Smooth muscle cell of the pulmonary artery (primary cell): Measurements from ENCODE around the gene FARSA. TPM values are rescaled to one million over a fixed set of nuclear protein-coding genes. Genes with fewer than 3 reads are reported as not detected.

Experiments
- total RNA-seq: library from RNA; depleted of rRNA; stranded (reverse); fragments of >200 nt; gene quantifications from 2 replicates; pipeline ENCODE4 v1.2.3, GENCODE V29; 2014

Gene FARSA
- total RNA-seq, result 71.0 and 86.5 TPM in 2 replicates

GRCh38 chr19:12933287-12934072, at the start of gene FARSA:
Gene FARSA (minus strand): TSS chr19:12933711. CDS start chr19:12933696, 15 bp downstream.

GRCh38 chr19:12969292-12969988, 35.9 kb upstream of the FARSA start, which contains the start of gene DAND5:
Gene DAND5 (plus strand): TSS chr19:12969576. CDS start chr19:12969661, 85 bp downstream.

GRCh38 chr19:12956446-12957388, 23.2 kb upstream of the FARSA start, which contains the start of gene GADD45GIP1:
Gene GADD45GIP1 (minus strand): TSS chr19:12957223. CDS start chr19:12957212, 11 bp downstream.

GRCh38 chr19:12945479-12946091, 12.1 kb upstream of the FARSA start, which contains the start of gene RAD23A:
Gene RAD23A (plus strand): TSS chr19:12945862. CDS start chr19:12945949, 87 bp downstream.

GRCh38 chr19:12937927-12938778, 4.6 kb upstream of the FARSA start, which contains the start of gene CALR:
Gene CALR (plus strand): TSS chr19:12938609. CDS start chr19:12938680, 71 bp downstream.

GRCh38 chr19:12890787-12891552, 42.5 kb downstream of the FARSA start, which contains the start of gene GCDH:
Gene GCDH (plus strand): TSS chr19:12891160. CDS start chr19:12891305, 145 bp downstream.

GRCh38 chr19:12886969-12887747, 46.4 kb downstream of the FARSA start, which contains the start of gene KLF1:
Gene KLF1 (minus strand): TSS chr19:12887201. CDS start chr19:12887140, 61 bp downstream.

GRCh38 chr19:12881172-12881808, 52.2 kb downstream of the FARSA start, which contains the start of gene DNASE2:
Gene DNASE2 (minus strand): TSS chr19:12881449. CDS start chr19:12881375, 74 bp downstream.

Other genes with a start within 250 kb of the FARSA start
- not detected in 2 replicates for gene GNG14, start 245.7 kb downstream of the FARSA start, total RNA-seq
- 5.5 and 6.4 TPM in 2 replicates for gene FBXW9, start 237.1 kb downstream of the FARSA start, total RNA-seq
- 50.6 and 71.6 TPM in 2 replicates for gene TNPO2, start 209.8 kb downstream of the FARSA start, total RNA-seq
- 78.1 and 93.8 TPM in 2 replicates for gene TRIR, start 199.0 kb downstream of the FARSA start, total RNA-seq
- 61.8 and 67.5 TPM in 2 replicates for gene GET3, start 196.2 kb downstream of the FARSA start, total RNA-seq
- not detected in 2 replicates for gene BEST2, start 181.9 kb downstream of the FARSA start, total RNA-seq
- 18.5 and 26.7 TPM in 2 replicates for gene HOOK2, start 158.2 kb downstream of the FARSA start, total RNA-seq
- 77.3 and 101 TPM in 2 replicates for gene JUNB, start 142.2 kb downstream of the FARSA start, total RNA-seq
- gene PRDX2, start 131.9 kb downstream of the FARSA start, total RNA-seq, result 188 and 217 TPM in 2 replicates
- 0.13 TPM in 1 of 2 replicates, not detected in the other for gene THSD8, start 131.6 kb downstream of the FARSA start, total RNA-seq
- gene RNASEH2A, start 127.1 kb downstream of the FARSA start, total RNA-seq, result 8.8 and 9.9 TPM in 2 replicates
- gene RTBDN, start 99.1 kb downstream of the FARSA start, total RNA-seq, result not detected in 2 replicates
- 0.07 and 0.36 TPM in 2 replicates for gene MAST1, start 95.2 kb downstream of the FARSA start, total RNA-seq
- gene DNASE2, start 52.3 kb downstream of the FARSA start, total RNA-seq, result 40.5 and 57.0 TPM in 2 replicates
- not detected in 2 replicates for gene KLF1, start 46.5 kb downstream of the FARSA start, total RNA-seq
- 16.0 and 23.4 TPM in 2 replicates for gene GCDH, start 42.6 kb downstream of the FARSA start, total RNA-seq
- gene SYCE2, start 14.4 kb downstream of the FARSA start, total RNA-seq, result 0.07 and 0.23 TPM in 2 replicates
- 1,777 and 1,839 TPM in 2 replicates for gene CALR, start 4.9 kb upstream of the FARSA start, total RNA-seq
- 108 and 160 TPM in 2 replicates for gene RAD23A, start 12.2 kb upstream of the FARSA start, total RNA-seq
- 9.5 and 12.9 TPM in 2 replicates for gene GADD45GIP1, start 23.5 kb upstream of the FARSA start, total RNA-seq
- gene DAND5, start 35.9 kb upstream of the FARSA start, total RNA-seq, result 0.07 and 0.13 TPM in 2 replicates
- 125 and 151 TPM in 2 replicates for gene NFIX, start 61.8 kb upstream of the FARSA start, total RNA-seq
- 0.91 and 1.3 TPM in 2 replicates for gene LYL1, start 169.1 kb upstream of the FARSA start, total RNA-seq
- gene TRMT1, start 183.0 kb upstream of the FARSA start, total RNA-seq, result 26.5 and 39.4 TPM in 2 replicates
- 67.1 and 96.6 TPM in 2 replicates for gene NACC1, start 184.6 kb upstream of the FARSA start, total RNA-seq
- 35.2 and 42.2 TPM in 2 replicates for gene STX10, start 216.7 kb upstream of the FARSA start, total RNA-seq
- gene IER2, start 216.7 kb upstream of the FARSA start, total RNA-seq, result 13.2 and 25.9 TPM in 2 replicates